Cardiac muscle cell (in vitro differentiated cells and primary cell): ENCODE data around the gene SLC1A2. TPM values are rescaled to one million over a fixed set of nuclear protein-coding genes. Genes with fewer than 3 reads are reported as not detected.

Experiments
- DNase-seq, 2 donors: peaks; one replicate each; pipeline versions ENCODE4 v3.0.0 to v3.0.0-alpha.2; 2010 to 2017; ENCODE audit warnings: low read depth in 1 of 2, low spot score in 1 of 2
- H3K27ac ChIP-seq: fragments of 200-600 bp; sonication (generic); 2 replicates; pipeline ENCODE4 v1.5.1; 2016
- H3K27me3 ChIP-seq: fragments of 200-600 bp; sonication (generic); 2 replicates; pipeline ENCODE4 v1.6.0; 2016; ENCODE audit warnings: control low read depth
- H3K36me3 ChIP-seq: fragments of 200-600 bp; sonication (generic); 2 replicates; pipeline ENCODE4 v1.5.1; 2016; ENCODE audit warnings: control low read depth
- H3K4me1 ChIP-seq: fragments of 200-600 bp; sonication (generic); 2 replicates; pipeline ENCODE4 v1.8.1; 2017; ENCODE audit warnings: low read depth, mild to moderate bottlenecking, mixed run types
- H3K4me3 ChIP-seq: fragments of 200-600 bp; sonication (generic); 2 replicates; pipeline ENCODE4 v1.5.1; 2016; ENCODE audit warnings: mild to moderate bottlenecking
- H3K9me3 ChIP-seq: fragments of 200-600 bp; sonication (generic); 2 replicates; pipeline ENCODE4 v1.5.1; 2017; ENCODE audit warnings: low read depth, mild to moderate bottlenecking, control low read depth
- polyA plus RNA-seq: library from polyadenylated mRNA; unstranded; fragments of >200 nt; fragmentation: Nextera tagmentation; extraction: Ambion mirVana; gene quantifications from 2 replicates; pipeline ENCODE4 v1.2.1, GENCODE V29; 2016
- total RNA-seq: library from RNA; depleted of rRNA; stranded (reverse); fragments of >200 nt; gene quantifications from 2 replicates; pipeline ENCODE4 v1.2.3, GENCODE V29; 2016
- TF ChIP-seq, protein P1 (sequence below): IDR thresholded peaks from 2 replicates; pipeline ENCODE4 v1.5.1; 2012; ENCODE audit warnings: low read depth, mild to moderate bottlenecking, low read length

The SLC1A2 gene
- total and polyA plus RNA-seq, 2 experiments from 2014 or later: 0.76 to 1.3 TPM

DNA sequence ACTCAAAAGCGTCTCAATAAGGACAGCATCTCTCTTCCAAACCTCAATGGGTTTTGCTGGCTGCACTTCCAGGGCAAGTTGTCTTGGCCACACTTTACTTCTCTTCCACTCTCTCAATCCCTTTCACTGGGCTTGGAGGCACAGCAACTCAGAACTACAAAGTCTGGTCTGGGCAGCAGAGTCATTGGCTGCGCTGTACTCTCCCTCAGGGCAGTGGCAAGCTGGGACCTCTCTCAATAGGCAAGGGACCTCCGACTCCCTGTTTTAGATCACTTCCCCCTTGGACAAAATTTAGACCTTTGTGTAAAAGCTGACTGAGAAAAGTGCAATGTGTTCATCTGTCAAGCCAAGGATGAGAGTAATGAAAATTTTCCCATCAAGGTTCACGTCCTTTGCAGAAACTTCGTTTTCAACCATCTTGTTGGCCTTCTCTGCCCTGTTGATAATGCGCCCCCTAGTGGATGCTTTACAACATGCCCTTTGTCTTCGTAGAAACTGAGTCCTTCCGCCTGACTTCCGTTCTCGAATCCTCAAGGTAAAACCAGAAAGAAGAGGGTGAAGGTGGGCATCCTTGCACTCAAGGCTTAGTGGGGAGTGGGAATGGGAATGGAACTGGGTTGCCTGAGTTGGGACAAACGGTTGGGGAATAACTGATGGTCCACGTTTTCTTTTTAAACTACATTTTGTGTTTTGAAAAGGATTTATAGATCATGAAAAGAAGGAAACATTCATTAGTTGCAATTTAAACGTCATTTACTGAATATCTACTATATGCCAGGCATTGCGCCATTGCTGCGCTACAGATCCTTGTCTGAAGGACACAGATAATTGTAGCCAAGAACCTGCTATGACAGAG lies 181.3 kb downstream of the SLC1A2 start:
- DNase-seq: peak; percentile 75 to 80
- Histone ChIP-seq H3K9me3 (no peaks in the 10 kb centered on the region), H3K4me1 (peaks cover 13% of the 10 kb centered on the region), H3K27me3 (no peaks in the 10 kb centered on the region), H3K4me3 (no peak overlapping the region), H3K27ac (peak overlapping the region; percentile 41), H3K36me3 (no peaks in the 10 kb centered on the region)
- TF ChIP-seq, protein P1, sequence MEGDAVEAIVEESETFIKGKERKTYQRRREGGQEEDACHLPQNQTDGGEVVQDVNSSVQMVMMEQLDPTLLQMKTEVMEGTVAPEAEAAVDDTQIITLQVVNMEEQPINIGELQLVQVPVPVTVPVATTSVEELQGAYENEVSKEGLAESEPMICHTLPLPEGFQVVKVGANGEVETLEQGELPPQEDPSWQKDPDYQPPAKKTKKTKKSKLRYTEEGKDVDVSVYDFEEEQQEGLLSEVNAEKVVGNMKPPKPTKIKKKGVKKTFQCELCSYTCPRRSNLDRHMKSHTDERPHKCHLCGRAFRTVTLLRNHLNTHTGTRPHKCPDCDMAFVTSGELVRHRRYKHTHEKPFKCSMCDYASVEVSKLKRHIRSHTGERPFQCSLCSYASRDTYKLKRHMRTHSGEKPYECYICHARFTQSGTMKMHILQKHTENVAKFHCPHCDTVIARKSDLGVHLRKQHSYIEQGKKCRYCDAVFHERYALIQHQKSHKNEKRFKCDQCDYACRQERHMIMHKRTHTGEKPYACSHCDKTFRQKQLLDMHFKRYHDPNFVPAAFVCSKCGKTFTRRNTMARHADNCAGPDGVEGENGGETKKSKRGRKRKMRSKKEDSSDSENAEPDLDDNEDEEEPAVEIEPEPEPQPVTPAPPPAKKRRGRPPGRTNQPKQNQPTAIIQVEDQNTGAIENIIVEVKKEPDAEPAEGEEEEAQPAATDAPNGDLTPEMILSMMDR: peak; percentile 75

DNA sequence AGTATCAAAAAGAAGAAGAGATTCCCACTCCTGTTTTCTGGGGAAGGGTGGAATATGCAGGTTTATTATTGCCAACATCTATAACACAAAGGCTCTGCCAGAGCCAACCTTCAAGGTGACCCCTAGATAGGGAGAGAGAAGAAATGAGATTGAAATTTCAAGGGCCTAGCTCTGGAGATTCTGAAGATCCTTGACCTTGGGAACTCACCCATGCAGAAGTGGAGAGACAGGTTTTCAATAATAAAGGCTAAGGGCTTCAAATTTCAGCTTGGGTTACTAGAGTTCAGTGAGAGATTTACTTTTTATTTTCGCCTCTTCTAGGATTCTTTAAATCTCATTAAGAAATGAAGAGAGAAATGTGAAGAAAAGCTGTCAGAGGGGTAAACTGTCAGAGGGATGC lies 182.0 kb downstream of the SLC1A2 start:
- H3K4me1 ChIP-seq: peaks cover 17% of the 10 kb centered on the region
- DNase-seq: peak in 1 of 2 donors; percentile 30
- H3K27me3 ChIP-seq: no peaks in the 10 kb centered on the region
- H3K36me3 ChIP-seq: no peaks in the 10 kb centered on the region
- TF ChIP-seq, protein P1: no peak
- H3K27ac ChIP-seq: peak overlapping the region; percentile 41
- no peaks in the 10 kb centered on the region for H3K9me3 ChIP-seq
- H3K4me3 ChIP-seq: no peak overlapping the region

DNA sequence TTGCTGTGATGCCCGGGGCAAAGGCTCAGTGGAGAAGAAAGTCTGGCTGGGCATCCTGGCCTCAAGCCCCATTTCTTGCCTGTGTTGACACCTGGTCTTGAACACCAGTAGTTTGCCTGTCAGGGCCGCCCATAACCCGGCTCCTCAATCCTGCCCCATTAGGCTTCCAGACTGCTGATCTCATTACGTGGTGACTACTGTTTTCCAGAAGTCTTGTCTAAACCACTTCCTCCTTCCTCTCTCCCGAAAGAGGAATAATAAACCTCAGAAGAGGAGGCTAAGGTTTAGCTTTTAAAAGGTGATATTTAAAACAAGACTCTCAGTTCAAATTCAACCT lies 182.7 kb downstream of the SLC1A2 start:
- Histone ChIP-seq H3K27me3 (no peaks in the 10 kb centered on the region), H3K36me3 (no peaks in the 10 kb centered on the region), H3K9me3 (no peaks in the 10 kb centered on the region), H3K27ac (no peak overlapping the region), H3K4me1 (peaks cover 23% of the 10 kb centered on the region), H3K4me3 (no peak overlapping the region)
- TF ChIP-seq, protein P1: no peak
- DNase-seq: peak in 1 of 2 donors; percentile 43

DNA sequence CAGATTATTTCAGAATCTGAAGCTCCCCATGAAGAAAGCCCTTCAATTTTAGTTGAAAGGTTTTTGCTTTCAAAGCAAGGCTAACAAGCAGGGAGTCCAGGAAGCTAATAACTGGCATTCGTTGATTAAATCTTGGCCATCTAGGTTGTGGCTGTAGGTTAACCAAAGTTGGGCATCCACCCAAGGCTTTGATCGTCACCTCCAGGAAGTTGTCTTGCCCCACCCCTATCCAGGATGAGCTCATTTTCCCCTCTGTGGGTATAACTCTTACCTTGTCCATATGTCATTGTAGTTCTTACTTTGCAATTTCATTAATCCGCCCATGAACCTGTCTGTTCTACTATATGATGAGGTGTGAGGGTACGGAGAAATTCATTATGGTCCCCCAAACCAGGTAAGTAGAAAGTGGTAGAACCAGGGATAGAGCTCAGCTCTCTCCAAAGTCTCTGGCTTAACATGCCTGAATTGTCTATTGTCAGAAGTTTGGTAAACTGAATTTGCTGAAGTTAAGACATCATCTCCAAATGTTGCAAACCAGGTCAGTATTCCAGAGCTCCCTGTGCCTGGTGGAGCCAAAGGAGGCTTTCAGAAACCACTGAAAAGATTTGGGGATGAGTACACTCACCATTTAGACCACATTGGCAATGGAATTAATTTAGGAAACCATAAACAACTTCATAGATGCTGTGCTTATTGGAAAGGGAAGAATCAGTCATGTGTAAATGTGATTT lies 183.3 kb downstream of the SLC1A2 start:
- Histone ChIP-seq H3K4me1 (peaks cover 28% of the 10 kb centered on the region), H3K36me3 (no peaks in the 10 kb centered on the region), H3K9me3 (no peaks in the 10 kb centered on the region), H3K27me3 (no peaks in the 10 kb centered on the region), H3K4me3 (no peak overlapping the region), H3K27ac (no peak overlapping the region)
- no peak for DNase-seq
- TF ChIP-seq, protein P1: no peak

DNA sequence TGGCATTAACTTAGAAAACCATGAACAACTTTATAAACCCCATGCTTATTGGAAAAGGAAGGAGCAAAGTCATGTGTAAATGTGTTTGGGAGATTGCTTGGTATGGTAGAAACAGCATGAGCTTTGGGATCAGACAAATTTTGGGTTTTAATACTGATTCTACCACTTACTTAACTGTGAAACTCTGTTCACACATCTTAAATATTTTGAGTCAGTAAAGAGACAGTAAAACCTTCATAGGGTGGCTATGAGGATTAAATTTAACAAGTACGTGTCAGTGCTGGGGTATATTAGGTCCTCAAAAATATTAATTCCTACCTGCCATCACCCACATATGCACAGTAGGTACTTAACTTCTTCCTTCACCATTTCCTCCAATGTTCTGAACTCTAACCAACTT lies 183.9 kb downstream of the SLC1A2 start:
- H3K9me3 ChIP-seq: no peaks in the 10 kb centered on the region
- H3K4me1 ChIP-seq: peaks cover 34% of the 10 kb centered on the region
- no peaks in the 10 kb centered on the region for H3K27me3 ChIP-seq
- H3K36me3 ChIP-seq: no peaks in the 10 kb centered on the region
- TF ChIP-seq, protein P1: no peak
- no peak for DNase-seq
- H3K4me3 ChIP-seq: no peak overlapping the region
- H3K27ac ChIP-seq: no peak overlapping the region
